H1 (cell line): ENCODE measurements around the gene METAP1D. TPM values are rescaled to one million over a fixed set of nuclear protein-coding genes. Genes with fewer than 3 reads are reported as not detected.

Experiments
- CBX8 ChIP-seq: fragments of 300-800, 300-1000 bp; sonication (generic); IDR thresholded peaks from 2 replicates; pipeline ENCODE4 v1.7.1; 2016; ENCODE audit warnings: low read depth, low read length, borderline replicate concordance
- EZH2 ChIP-seq: fragments of 200-600 bp; sonication (generic); IDR thresholded peaks from 2 replicates; pipeline ENCODE4 v1.7.1; 2012; ENCODE audit warnings: low read depth, mild to moderate bottlenecking, moderate library complexity, low read length, inconsistent platforms; ENCODE audit not compliant: severe bottlenecking
- HDAC2 ChIP-seq, 2 experiments: fragments of 300-600 bp in 1 of 2; sonication (generic) in 1 of 2; IDR thresholded peaks; 2 replicates each; pipeline ENCODE4 v1.6.1; 2011 to 2012; ENCODE audit warnings: low read depth in 2 of 2, low read length in 2 of 2, mild to moderate bottlenecking in 2 of 2, moderate library complexity in 2 of 2, borderline replicate concordance in 1 of 2, inconsistent platforms in 1 of 2
- HDAC6 ChIP-seq: IDR thresholded peaks from one replicate; pipeline ENCODE4 v1.7.1; 2012; ENCODE audit warnings: low read depth, mild to moderate bottlenecking, inconsistent platforms, low read length, moderate library complexity
- JUND ChIP-seq: IDR thresholded peaks from 2 replicates; pipeline ENCODE4 v1.6.1; 2011; ENCODE audit warnings: mild to moderate bottlenecking, improper control_type of control experiment, low read length
- KDM4A ChIP-seq: IDR thresholded peaks from one replicate; pipeline ENCODE4 v1.7.1; 2012; ENCODE audit warnings: low read depth, mild to moderate bottlenecking, moderate library complexity, low read length, inconsistent platforms; ENCODE audit not compliant: severe bottlenecking
- KDM5A ChIP-seq: fragments of 200-600 bp; IDR thresholded peaks from 2 replicates; pipeline ENCODE4 v1.7.1; 2012; ENCODE audit warnings: mild to moderate bottlenecking, low read length, inconsistent platforms, mixed read lengths
- POLR2A ChIP-seq, 2 experiments: IDR thresholded peaks; 1 replicate in 1 of 2; 2 replicates in 1 of 2; pipeline ENCODE4 v1.6.1; 2011; ENCODE audit warnings: low read depth in 2 of 2, low read length in 2 of 2, mild to moderate bottlenecking in 2 of 2; ENCODE audit errors: control extremely low read depth in 1 of 2
- RNF2 ChIP-seq: fragments of 200-900, 300-1000 bp; sonication (generic); IDR thresholded peaks from 2 replicates; pipeline ENCODE4 v1.7.1; 2016; ENCODE audit warnings: borderline replicate concordance, low read depth, mild to moderate bottlenecking, antibody characterized with exemption, low read length; ENCODE audit not compliant: poor library complexity, severe bottlenecking; ENCODE audit errors: missing control alignments
- TAF1 ChIP-seq: IDR thresholded peaks from 2 replicates; pipeline ENCODE4 v1.6.1; 2011; ENCODE audit warnings: mild to moderate bottlenecking, low read depth, low read length
- TAF7 ChIP-seq: optimal IDR thresholded peaks from 2 replicates; pipeline ENCODE3; 2011; ENCODE audit warnings: low read depth, mild to moderate bottlenecking, inconsistent platforms, low read length, moderate library complexity, borderline replicate concordance
- TBP ChIP-seq: IDR thresholded peaks from 2 replicates; pipeline ENCODE4 v1.6.1; 2011; ENCODE audit warnings: low read depth, low read length, improper control_type of control experiment
- TEAD4 ChIP-seq: IDR thresholded peaks from 2 replicates; pipeline ENCODE4 v1.6.1; 2012; ENCODE audit warnings: low read depth, low read length, inconsistent platforms, mixed read lengths
- polyA plus RNA-seq, 7 experiments: library from polyadenylated mRNA; depleted of rRNA in 3 of 7; stranded (reverse) in 5 of 7; unstranded in 2 of 7; fragments of >200 nt in 5 of 7; fragments of 200-250 nt in 2 of 7; gene quantifications; 1 replicate in 5 of 7; 2 replicates in 1 of 7; 4 replicates in 1 of 7; pipeline versions ENCODE4 v1.2.1 to v1.2.3, GENCODE V29; 2011 to 2013; ENCODE audit warnings: missing spikeins in 2 of 7, mixed read lengths in 2 of 7
- total RNA-seq: library from RNA; stranded (reverse); fragmentation: NEBNext Ultra II Directional; extraction: Animal tissue kit (Norgen Biotek cat#: 25700); gene quantifications from 2 replicates; pipeline ENCODE4 v1.2.1, GENCODE V29; 2021
- TF ChIP-seq, protein P1 (sequence below): IDR thresholded peaks from 2 replicates; pipeline ENCODE4 v1.6.1; 2012; ENCODE audit warnings: inconsistent platforms

The METAP1D gene
- total and polyA plus RNA-seq, 2 of the 8 experiments (the other 6 are each of a cell fraction or from before 2014, with no cell fraction given): 3.9 to 6.2 TPM

- no peak for TF ChIP-seq TEAD4
- no peak for TF ChIP-seq TAF1
- TF ChIP-seq TBP: no peak
- TF ChIP-seq, protein P1, sequence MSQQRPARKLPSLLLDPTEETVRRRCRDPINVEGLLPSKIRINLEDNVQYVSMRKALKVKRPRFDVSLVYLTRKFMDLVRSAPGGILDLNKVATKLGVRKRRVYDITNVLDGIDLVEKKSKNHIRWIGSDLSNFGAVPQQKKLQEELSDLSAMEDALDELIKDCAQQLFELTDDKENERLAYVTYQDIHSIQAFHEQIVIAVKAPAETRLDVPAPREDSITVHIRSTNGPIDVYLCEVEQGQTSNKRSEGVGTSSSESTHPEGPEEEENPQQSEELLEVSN: no peak
- peak; percentile 66 for TF ChIP-seq RNF2
- TF ChIP-seq JUND: no peak
- TF ChIP-seq HDAC2 (IDR thresholded peaks at IDR 0.05; ENCODE audit: borderline replicate concordance in 1 of 2, low read depth in 2 of 2, low read length in 2 of 2): no peak
- TF ChIP-seq HDAC6: no peak
- no peak for TF ChIP-seq TAF7
- TF ChIP-seq KDM5A: no peak
- TF ChIP-seq KDM4A: no peak
- no peak for TF ChIP-seq POLR2A (IDR thresholded peaks at IDR 0.05; ENCODE audit: control extremely low read depth in 1 of 2, low read depth in 2 of 2, low read length in 2 of 2)
- TF ChIP-seq EZH2: peak; percentile 84
- TF ChIP-seq CBX8: no peak
Measured at GRCh38 chr2:172109988-172110811, 110.4 kb downstream of the METAP1D start (continued).
